Panc1 (cell line): Measurements from ENCODE around the gene TMEM207.

Source experiments
- POLR2AphosphoS5 ChIP-seq: IDR thresholded peaks from 2 replicates; pipeline ENCODE4 v1.6.1; 2012; ENCODE audit warnings: mild to moderate bottlenecking, low read depth, low read length, moderate library complexity
- TF ChIP-seq, protein P1 (sequence below): fragments of 450-650 bp; IDR thresholded peaks from 2 replicates; pipeline ENCODE4 v1.5.1; 2017; ENCODE audit warnings: mild to moderate bottlenecking

DNA sequence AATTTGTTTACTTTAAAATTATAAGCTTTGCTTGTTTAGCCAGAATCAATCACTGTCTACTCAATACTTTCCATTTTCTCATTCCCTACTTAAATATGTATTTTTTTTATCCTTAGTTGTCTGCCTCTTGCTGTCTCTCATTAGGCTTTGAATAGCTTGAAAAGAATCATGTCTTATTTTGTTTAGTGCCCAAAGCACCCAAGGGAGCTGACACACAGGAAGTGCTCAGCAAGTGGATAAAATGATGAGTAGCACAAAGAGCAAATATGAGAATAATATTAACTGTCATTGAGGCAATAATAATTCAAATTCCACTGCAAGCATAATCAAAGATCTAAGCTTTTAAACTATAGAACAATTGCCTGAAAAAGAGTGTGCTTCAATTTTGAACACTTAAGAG lies 45.2 kb upstream of the TMEM207 start:
- TF ChIP-seq POLR2AphosphoS5, result no peak
- TF ChIP-seq, protein P1, sequence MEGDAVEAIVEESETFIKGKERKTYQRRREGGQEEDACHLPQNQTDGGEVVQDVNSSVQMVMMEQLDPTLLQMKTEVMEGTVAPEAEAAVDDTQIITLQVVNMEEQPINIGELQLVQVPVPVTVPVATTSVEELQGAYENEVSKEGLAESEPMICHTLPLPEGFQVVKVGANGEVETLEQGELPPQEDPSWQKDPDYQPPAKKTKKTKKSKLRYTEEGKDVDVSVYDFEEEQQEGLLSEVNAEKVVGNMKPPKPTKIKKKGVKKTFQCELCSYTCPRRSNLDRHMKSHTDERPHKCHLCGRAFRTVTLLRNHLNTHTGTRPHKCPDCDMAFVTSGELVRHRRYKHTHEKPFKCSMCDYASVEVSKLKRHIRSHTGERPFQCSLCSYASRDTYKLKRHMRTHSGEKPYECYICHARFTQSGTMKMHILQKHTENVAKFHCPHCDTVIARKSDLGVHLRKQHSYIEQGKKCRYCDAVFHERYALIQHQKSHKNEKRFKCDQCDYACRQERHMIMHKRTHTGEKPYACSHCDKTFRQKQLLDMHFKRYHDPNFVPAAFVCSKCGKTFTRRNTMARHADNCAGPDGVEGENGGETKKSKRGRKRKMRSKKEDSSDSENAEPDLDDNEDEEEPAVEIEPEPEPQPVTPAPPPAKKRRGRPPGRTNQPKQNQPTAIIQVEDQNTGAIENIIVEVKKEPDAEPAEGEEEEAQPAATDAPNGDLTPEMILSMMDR, result no peak
